ENCODE measurements around the gene PPEF1. TPM values are rescaled to one million over a fixed set of nuclear protein-coding genes. Genes with fewer than 3 reads are reported as not detected.

Gene PPEF1
- total and polyA plus RNA-seq, 2 of the 8 experiments (the other 6 are each of a cell fraction or from before 2014, with no cell fraction given) = 0.08 to 0.30 TPM

DNA sequence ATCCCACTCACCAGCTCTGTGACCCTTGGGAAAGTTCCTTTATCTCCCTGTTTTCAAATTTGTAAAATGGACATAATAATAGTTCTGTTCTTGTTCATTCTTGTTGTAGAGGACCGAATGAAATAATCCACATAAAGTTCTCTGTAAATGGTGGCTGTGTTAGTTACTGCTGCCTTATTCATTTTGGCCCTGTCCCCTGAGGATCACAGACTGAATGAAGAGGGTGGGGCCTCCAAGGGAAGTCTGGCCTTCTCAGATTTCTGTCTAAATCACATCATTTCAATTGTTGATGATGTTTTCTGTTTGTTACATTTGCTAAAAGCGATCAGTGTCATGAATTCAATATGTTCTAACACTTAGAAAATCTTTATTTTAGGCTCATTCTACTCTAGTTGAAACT, 117.9 kb downstream of the PPEF1 start (continued):
- TF ChIP-seq, protein P1, sequence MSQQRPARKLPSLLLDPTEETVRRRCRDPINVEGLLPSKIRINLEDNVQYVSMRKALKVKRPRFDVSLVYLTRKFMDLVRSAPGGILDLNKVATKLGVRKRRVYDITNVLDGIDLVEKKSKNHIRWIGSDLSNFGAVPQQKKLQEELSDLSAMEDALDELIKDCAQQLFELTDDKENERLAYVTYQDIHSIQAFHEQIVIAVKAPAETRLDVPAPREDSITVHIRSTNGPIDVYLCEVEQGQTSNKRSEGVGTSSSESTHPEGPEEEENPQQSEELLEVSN (IDR thresholded peaks at IDR 0.05) = no peak
- TF ChIP-seq TAF7 (optimal IDR thresholded peaks at IDR 0.05; ENCODE audit: borderline replicate concordance, low read depth, low read length) = no peak
- no peak for TF ChIP-seq ASH2L (IDR thresholded peaks at IDR 0.05; ENCODE audit: low read length)
- TF ChIP-seq SRF (IDR thresholded peaks at IDR 0.05; ENCODE audit: low read depth, low read length) = no peak
- TF ChIP-seq, protein P2, sequence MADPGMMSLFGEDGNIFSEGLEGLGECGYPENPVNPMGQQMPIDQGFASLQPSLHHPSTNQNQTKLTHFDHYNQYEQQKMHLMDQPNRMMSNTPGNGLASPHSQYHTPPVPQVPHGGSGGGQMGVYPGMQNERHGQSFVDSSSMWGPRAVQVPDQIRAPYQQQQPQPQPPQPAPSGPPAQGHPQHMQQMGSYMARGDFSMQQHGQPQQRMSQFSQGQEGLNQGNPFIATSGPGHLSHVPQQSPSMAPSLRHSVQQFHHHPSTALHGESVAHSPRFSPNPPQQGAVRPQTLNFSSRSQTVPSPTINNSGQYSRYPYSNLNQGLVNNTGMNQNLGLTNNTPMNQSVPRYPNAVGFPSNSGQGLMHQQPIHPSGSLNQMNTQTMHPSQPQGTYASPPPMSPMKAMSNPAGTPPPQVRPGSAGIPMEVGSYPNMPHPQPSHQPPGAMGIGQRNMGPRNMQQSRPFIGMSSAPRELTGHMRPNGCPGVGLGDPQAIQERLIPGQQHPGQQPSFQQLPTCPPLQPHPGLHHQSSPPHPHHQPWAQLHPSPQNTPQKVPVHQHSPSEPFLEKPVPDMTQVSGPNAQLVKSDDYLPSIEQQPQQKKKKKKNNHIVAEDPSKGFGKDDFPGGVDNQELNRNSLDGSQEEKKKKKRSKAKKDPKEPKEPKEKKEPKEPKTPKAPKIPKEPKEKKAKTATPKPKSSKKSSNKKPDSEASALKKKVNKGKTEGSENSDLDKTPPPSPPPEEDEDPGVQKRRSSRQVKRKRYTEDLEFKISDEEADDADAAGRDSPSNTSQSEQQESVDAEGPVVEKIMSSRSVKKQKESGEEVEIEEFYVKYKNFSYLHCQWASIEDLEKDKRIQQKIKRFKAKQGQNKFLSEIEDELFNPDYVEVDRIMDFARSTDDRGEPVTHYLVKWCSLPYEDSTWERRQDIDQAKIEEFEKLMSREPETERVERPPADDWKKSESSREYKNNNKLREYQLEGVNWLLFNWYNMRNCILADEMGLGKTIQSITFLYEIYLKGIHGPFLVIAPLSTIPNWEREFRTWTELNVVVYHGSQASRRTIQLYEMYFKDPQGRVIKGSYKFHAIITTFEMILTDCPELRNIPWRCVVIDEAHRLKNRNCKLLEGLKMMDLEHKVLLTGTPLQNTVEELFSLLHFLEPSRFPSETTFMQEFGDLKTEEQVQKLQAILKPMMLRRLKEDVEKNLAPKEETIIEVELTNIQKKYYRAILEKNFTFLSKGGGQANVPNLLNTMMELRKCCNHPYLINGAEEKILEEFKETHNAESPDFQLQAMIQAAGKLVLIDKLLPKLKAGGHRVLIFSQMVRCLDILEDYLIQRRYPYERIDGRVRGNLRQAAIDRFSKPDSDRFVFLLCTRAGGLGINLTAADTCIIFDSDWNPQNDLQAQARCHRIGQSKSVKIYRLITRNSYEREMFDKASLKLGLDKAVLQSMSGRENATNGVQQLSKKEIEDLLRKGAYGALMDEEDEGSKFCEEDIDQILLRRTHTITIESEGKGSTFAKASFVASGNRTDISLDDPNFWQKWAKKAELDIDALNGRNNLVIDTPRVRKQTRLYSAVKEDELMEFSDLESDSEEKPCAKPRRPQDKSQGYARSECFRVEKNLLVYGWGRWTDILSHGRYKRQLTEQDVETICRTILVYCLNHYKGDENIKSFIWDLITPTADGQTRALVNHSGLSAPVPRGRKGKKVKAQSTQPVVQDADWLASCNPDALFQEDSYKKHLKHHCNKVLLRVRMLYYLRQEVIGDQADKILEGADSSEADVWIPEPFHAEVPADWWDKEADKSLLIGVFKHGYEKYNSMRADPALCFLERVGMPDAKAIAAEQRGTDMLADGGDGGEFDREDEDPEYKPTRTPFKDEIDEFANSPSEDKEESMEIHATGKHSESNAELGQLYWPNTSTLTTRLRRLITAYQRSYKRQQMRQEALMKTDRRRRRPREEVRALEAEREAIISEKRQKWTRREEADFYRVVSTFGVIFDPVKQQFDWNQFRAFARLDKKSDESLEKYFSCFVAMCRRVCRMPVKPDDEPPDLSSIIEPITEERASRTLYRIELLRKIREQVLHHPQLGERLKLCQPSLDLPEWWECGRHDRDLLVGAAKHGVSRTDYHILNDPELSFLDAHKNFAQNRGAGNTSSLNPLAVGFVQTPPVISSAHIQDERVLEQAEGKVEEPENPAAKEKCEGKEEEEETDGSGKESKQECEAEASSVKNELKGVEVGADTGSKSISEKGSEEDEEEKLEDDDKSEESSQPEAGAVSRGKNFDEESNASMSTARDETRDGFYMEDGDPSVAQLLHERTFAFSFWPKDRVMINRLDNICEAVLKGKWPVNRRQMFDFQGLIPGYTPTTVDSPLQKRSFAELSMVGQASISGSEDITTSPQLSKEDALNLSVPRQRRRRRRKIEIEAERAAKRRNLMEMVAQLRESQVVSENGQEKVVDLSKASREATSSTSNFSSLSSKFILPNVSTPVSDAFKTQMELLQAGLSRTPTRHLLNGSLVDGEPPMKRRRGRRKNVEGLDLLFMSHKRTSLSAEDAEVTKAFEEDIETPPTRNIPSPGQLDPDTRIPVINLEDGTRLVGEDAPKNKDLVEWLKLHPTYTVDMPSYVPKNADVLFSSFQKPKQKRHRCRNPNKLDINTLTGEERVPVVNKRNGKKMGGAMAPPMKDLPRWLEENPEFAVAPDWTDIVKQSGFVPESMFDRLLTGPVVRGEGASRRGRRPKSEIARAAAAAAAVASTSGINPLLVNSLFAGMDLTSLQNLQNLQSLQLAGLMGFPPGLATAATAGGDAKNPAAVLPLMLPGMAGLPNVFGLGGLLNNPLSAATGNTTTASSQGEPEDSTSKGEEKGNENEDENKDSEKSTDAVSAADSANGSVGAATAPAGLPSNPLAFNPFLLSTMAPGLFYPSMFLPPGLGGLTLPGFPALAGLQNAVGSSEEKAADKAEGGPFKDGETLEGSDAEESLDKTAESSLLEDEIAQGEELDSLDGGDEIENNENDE (IDR thresholded peaks at IDR 0.05; ENCODE audit: insufficient replicate concordance, low read length) = no peak

Measured in H1 (cell line).